Measurements from ENCODE around the gene TSEN54.

DNA sequence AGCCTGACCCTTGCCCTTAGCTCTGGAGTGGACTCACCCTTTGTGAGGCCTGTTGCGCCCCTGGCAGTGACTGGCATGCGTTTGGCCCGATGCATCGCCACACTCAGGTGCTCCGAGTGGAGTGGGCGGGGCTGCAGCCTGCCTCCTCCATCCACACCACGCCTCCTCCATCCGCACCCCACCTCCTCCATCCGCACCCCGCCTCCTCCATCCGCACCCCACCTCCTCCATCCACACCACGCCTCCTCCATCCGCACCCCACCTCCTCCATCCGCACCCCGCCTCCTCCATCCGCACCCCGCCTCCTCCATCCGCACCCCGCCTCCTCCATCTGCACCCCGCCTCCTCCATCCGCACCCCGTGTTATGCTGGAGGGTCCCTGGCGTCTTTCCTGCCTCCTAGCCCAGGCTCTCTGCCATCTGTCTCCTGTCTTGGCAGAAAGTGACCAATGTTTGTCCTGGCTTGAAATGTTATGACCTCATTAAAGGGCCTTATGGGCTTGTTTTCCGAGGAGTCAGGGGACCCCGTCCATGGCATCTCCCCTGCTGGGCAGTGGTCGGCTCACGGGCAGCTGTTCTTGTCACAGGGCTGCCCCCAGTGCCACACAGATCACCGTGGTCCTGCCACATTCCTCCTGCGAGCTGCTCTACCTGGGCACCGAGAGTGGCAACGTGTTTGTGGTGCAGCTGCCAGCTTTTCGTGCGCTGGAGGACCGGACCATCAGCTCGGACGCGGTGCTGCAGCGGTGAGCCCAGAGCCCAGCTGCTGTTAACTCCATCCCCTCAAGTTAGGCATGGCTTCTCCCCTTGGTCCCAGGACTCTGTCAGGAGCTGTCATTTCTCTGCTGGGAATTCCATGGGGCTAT is 42.6 kb downstream of the TSEN54 start:
- TF ChIP-seq, protein P1, sequence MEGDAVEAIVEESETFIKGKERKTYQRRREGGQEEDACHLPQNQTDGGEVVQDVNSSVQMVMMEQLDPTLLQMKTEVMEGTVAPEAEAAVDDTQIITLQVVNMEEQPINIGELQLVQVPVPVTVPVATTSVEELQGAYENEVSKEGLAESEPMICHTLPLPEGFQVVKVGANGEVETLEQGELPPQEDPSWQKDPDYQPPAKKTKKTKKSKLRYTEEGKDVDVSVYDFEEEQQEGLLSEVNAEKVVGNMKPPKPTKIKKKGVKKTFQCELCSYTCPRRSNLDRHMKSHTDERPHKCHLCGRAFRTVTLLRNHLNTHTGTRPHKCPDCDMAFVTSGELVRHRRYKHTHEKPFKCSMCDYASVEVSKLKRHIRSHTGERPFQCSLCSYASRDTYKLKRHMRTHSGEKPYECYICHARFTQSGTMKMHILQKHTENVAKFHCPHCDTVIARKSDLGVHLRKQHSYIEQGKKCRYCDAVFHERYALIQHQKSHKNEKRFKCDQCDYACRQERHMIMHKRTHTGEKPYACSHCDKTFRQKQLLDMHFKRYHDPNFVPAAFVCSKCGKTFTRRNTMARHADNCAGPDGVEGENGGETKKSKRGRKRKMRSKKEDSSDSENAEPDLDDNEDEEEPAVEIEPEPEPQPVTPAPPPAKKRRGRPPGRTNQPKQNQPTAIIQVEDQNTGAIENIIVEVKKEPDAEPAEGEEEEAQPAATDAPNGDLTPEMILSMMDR (IDR thresholded peaks at IDR 0.05): no peak
- TF ChIP-seq POLR2A (IDR thresholded peaks at IDR 0.05): no peak
